GM13977 (cell line): ENCODE results near the gene PCDHGA9.
A peak's percentile ranks its signal among the peaks of the same experiment; 100 is the strongest.
"Not testable (repeated sequence)": the region's sequence is repeated elsewhere in the genome, so short reads cannot be mapped to it uniquely, and the experiment has no call there.

Experiments used
- DNase-seq: peaks from one replicate; pipeline ENCODE4 v3.0.0; 2012; ENCODE audit warnings: low spot score
- CTCF ChIP-seq: IDR thresholded peaks from 2 replicates; pipeline ENCODE4 v1.5.1; 2012; ENCODE audit warnings: mild to moderate bottlenecking, control low read depth; ENCODE audit not compliant: insufficient read depth; ENCODE audit errors: extremely low read depth, missing control alignments
- in situ Hi-C: fragments of 300-500 bp; cut with MboI; formaldehyde crosslinking; loops from one replicate; pipeline ENCODE4 v1.12.0; 2022; ENCODE audit warnings: low sequenced_read_pairs, low pct_unique_long_range_greater_than_20kb, mixed read lengths, inconsistent platforms; ENCODE audit not compliant: unreplicated experiment

The PCDHGA9 gene

GRCh38 chr5:141384471-141385267 lies 17.9 kb upstream of the PCDHGA9 start:
- no peak for DNase-seq
- in situ Hi-C loops: no loop called here
- TF ChIP-seq CTCF: no peak

GRCh38 chr5:141387557-141388311 lies 14.8 kb upstream of the PCDHGA9 start, which contains the start of gene PCDHGB4:
Gene PCDHGB4 (plus strand): TSS chr5:141387698. CDS start chr5:141387885, 187 bp downstream.
- DNase-seq: peak; percentile 59
- in situ Hi-C loops: not testable (repeated sequence)
- TF ChIP-seq CTCF: peak; percentile 76

GRCh38 chr5:141388661-141389060 lies 13.9 kb upstream of the PCDHGA9 start:
- in situ Hi-C loops: no loop called here

GRCh38 chr5:141389153-141390042 lies 13.2 kb upstream of the PCDHGA9 start:
- TF ChIP-seq CTCF: no peak
- in situ Hi-C loops: no loop called here
- DNase-seq: no peak

More at GRCh38 chr5:141388661-141389060, 13.9 kb upstream of the PCDHGA9 start:
- TF ChIP-seq CTCF: no peak
- no peak for DNase-seq

- DNase-seq: no peak
- in situ Hi-C loops: no loop called here
- no peak for TF ChIP-seq CTCF
Observed at GRCh38 chr5:141392429-141393198, 10.0 kb upstream of the PCDHGA9 start, which contains the start of gene PCDHGA8. Gene PCDHGA8 (plus strand): TSS chr5:141392633. CDS start chr5:141392814, 181 bp downstream.
